ENCODE data around the gene ADSS1. TPM values are rescaled to one million over a fixed set of nuclear protein-coding genes. Genes with fewer than 3 reads are reported as not detected.

The ADSS1 gene
- total RNA-seq, 4 donors from 2014 or later: 4.4 to 11.3 (median 7.1) TPM; not detected in 1

DNA sequence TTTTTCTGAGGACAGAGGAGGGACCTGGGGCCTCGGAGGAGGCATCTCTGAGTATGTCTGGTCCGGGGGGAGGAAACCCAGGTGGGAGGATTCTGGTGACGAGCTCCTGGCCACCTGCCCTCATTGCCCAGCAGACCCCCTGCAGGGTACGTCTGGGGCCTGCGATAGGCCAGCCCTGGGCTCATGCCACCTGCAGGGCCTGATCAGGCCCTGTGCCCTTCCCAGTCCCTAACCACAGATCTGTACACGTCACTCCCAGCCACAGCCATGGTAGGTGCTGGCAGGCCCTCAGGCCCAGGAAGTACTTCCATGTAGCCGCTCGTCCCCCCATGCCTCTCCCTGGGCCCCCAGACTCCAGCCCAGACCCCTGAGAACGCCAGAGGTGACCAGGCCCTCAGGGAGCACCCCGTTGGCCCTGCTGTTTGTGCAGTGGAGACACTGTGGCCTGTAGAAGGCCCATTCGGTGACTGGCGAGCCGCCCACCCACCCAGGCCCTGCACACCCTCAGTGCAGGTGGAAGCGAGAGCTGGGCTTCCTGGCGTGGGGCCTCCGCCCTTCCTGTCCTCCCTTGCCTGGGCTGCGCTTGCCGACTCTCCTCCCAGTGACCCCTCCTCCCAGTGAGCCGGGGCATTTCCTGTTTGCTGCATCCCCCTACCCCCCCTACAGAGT, 28.9 kb upstream of the ADSS1 start:
- intact Hi-C loops (cut with DNase I; ENCODE audit: low total_unique reads): no loop called here
- H3K36me3 ChIP-seq: no peaks in the 10 kb centered on the region
- DNase-seq: peak; percentile 33
- H3K9me3 ChIP-seq: no peaks in the 10 kb centered on the region
- TF ChIP-seq POLR2AphosphoS5 (IDR thresholded peaks at IDR 0.05): no peak
- H3K27me3 ChIP-seq: no peaks in the 10 kb centered on the region
- in situ Hi-C loops (cut with MboI; ENCODE audit: low pct_ligation_motif_present in 1 of 4, low pct_unique_long_range_greater_than_20kb in 1 of 4, low sequenced_read_pairs in 3 of 4): no loop called here
- no peak overlapping the region for H3K4me3 ChIP-seq
- 62% methylated on average over 17 of the region's 19 CpGs; no CpG with 5 or more reads in 1 of the 2 donors for WGBS, 2 donors (ENCODE audit: low coverage in 1 of 2)
- peak overlapping the region; percentile 44 to 60 (median 47) for H3K27ac ChIP-seq
- H3K4me1 ChIP-seq: peaks cover 53 to 95% (median 70%) of the 10 kb centered on the region in 4 donors

- in situ Hi-C loops (cut with MboI; ENCODE audit: low pct_ligation_motif_present in 1 of 4, low pct_unique_long_range_greater_than_20kb in 1 of 4, low sequenced_read_pairs in 3 of 4): no loop called here
- TF ChIP-seq EP300 (IDR thresholded peaks at IDR 0.05; ENCODE audit: low read depth) (no peak), CTCF (IDR thresholded peaks at IDR 0.05) (no peak), POLR2AphosphoS5 (IDR thresholded peaks at IDR 0.05) (no peak), POLR2A (IDR thresholded peaks at IDR 0.05) (no peak)
- Histone ChIP-seq H3K4me1 (peaks cover 53 to 90% (median 66%) of the 10 kb centered on the region in 4 donors), H3K9me3 (no peaks in the 10 kb centered on the region), H3K36me3 (no peaks in the 10 kb centered on the region), H3K27me3 (no peaks in the 10 kb centered on the region), H3K27ac (peak overlapping the region; percentile 44 to 60 (median 47)), H3K4me3 (no peak overlapping the region)
- WGBS, 2 donors (ENCODE audit: low coverage in 1 of 2): 70% methylated on average over 6 of the region's 6 CpGs; no CpG with 5 or more reads in 1 of the 2 donors
- intact Hi-C loops (cut with DNase I; ENCODE audit: low total_unique reads): no loop called here
- no peak for DNase-seq
These were observed 28.4 kb upstream of the ADSS1 start for GRCh38 chr14:104695660-104696000.

GRCh38 chr14:104696671-104697316, 27.2 kb upstream of the ADSS1 start:
- peaks cover 44 to 79% (median 55%) of the 10 kb centered on the region in 4 donors for H3K4me1 ChIP-seq
- no peaks in the 10 kb centered on the region for H3K9me3 ChIP-seq
- no peaks in the 10 kb centered on the region for H3K27me3 ChIP-seq
- in situ Hi-C loops (cut with MboI; ENCODE audit: low pct_ligation_motif_present in 1 of 4, low pct_unique_long_range_greater_than_20kb in 1 of 4, low sequenced_read_pairs in 3 of 4): no loop called here
- intact Hi-C loops (cut with DNase I; ENCODE audit: low total_unique reads): no loop called here
- H3K4me3 ChIP-seq: no peak overlapping the region
- 79% methylated on average over 14 of the region's 14 CpGs; no CpG with 5 or more reads in 1 of the 2 donors for WGBS, 2 donors (ENCODE audit: low coverage in 1 of 2)
- H3K36me3 ChIP-seq: no peaks in the 10 kb centered on the region
- peak overlapping the region; percentile 24 to 57 (median 38) for H3K27ac ChIP-seq
- no peak for DNase-seq
- no peak for TF ChIP-seq CTCF (IDR thresholded peaks at IDR 0.05)
- TF ChIP-seq POLR2A (IDR thresholded peaks at IDR 0.05): no peak
- TF ChIP-seq POLR2AphosphoS5 (IDR thresholded peaks at IDR 0.05): no peak
- TF ChIP-seq EP300 (IDR thresholded peaks at IDR 0.05; ENCODE audit: low read depth): no peak

DNA sequence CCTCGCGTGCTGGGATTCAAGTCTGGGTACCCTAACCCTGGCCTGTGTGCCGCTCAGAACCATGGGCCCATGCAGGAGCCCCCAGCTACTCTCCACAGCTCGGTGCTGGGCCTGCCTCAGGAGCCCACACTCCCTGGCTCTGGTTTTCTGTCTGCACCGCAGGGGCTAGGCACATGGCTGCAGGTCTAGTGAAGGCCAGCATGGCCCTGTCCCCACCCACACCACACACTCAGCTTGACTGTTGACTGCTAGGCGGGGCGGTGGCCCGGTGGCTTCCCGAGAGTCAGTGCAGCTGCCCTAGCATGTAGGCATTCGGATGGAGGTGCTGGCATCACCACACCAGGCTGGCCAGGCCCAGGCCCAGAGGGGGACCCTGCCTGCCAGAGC, 26.7 kb upstream of the ADSS1 start:
- WGBS, 2 donors (ENCODE audit: low coverage in 1 of 2): 94% methylated on average over 5 of the region's 10 CpGs; no CpG with 5 or more reads in 1 of the 2 donors
- Histone ChIP-seq H3K36me3 (no peaks in the 10 kb centered on the region), H3K27ac (peak overlapping the region; percentile 24 to 57 (median 38)), H3K9me3 (no peaks in the 10 kb centered on the region), H3K4me1 (peaks cover 39 to 74% (median 51%) of the 10 kb centered on the region in 4 donors), H3K4me3 (no peak overlapping the region), H3K27me3 (no peaks in the 10 kb centered on the region)
- in situ Hi-C loops (cut with MboI; ENCODE audit: low pct_ligation_motif_present in 1 of 4, low pct_unique_long_range_greater_than_20kb in 1 of 4, low sequenced_read_pairs in 3 of 4): no loop called here
- TF ChIP-seq CTCF (IDR thresholded peaks at IDR 0.05) (no peak), POLR2AphosphoS5 (IDR thresholded peaks at IDR 0.05) (no peak), POLR2A (IDR thresholded peaks at IDR 0.05) (no peak), EP300 (IDR thresholded peaks at IDR 0.05; ENCODE audit: low read depth) (no peak)
- no peak for DNase-seq
- intact Hi-C loops (cut with DNase I; ENCODE audit: low total_unique reads): no loop called here

All from transverse colon (tissue), 4 donors.